HG03565 (cell line): Measurements from ENCODE around the gene CHSY1.
"Not testable (repeated sequence)": the region's sequence is repeated elsewhere in the genome, so short reads cannot be mapped to it uniquely, and the experiment has no call there.

ENCODE experiments used
- ATAC-seq: cut with Tn5 transposase; IDR thresholded peaks from one replicate; pipeline ENCODE4 v1.9.1; 2021; ENCODE audit warnings: mild to moderate bottlenecking, moderate library complexity; ENCODE audit not compliant: unreplicated experiment

The CHSY1 gene

GRCh38 chr15:101246391-101246790 is 5.5 kb downstream of the CHSY1 start:
- ATAC-seq, result no peak

GRCh38 chr15:101244889-101245668 is 6.8 kb downstream of the CHSY1 start:
- no peak for ATAC-seq

GRCh38 chr15:101244036-101244781 is 7.6 kb downstream of the CHSY1 start:
- ATAC-seq, result no peak

GRCh38 chr15:101243420-101243819 is 8.4 kb downstream of the CHSY1 start:
- no peak for ATAC-seq

- no peak for ATAC-seq
Observed at GRCh38 chr15:101242999-101243336, 8.9 kb downstream of the CHSY1 start.

GRCh38 chr15:101242160-101242998 is 9.5 kb downstream of the CHSY1 start:
- peak; percentile 73 for ATAC-seq

- no peak for ATAC-seq
Observed at GRCh38 chr15:101240358-101240757, 11.5 kb downstream of the CHSY1 start.

- no peak for ATAC-seq
Observed at GRCh38 chr15:101239724-101240136, 12.1 kb downstream of the CHSY1 start.

- ATAC-seq, result no peak
Observed at GRCh38 chr15:101237251-101237650, 14.6 kb downstream of the CHSY1 start.

GRCh38 chr15:101233651-101234280 is 18.1 kb downstream of the CHSY1 start:
- no peak for ATAC-seq

GRCh38 chr15:101232677-101233076 is 19.2 kb downstream of the CHSY1 start:
- ATAC-seq, result no peak

GRCh38 chr15:101228313-101228712 is 23.5 kb downstream of the CHSY1 start:
- no peak for ATAC-seq

- ATAC-seq, result no peak
Observed at GRCh38 chr15:101225658-101226057, 26.2 kb downstream of the CHSY1 start.

- ATAC-seq, result no peak
Observed at GRCh38 chr15:101221902-101222301, 29.9 kb downstream of the CHSY1 start.

- no peak for ATAC-seq
Observed at GRCh38 chr15:101220060-101220459, 31.8 kb downstream of the CHSY1 start.

- no peak for ATAC-seq
Observed at GRCh38 chr15:101219441-101219840, 32.4 kb downstream of the CHSY1 start.

GRCh38 chr15:101217446-101217845 is 34.4 kb downstream of the CHSY1 start:
- ATAC-seq, result no peak

GRCh38 chr15:101216100-101216499 is 35.7 kb downstream of the CHSY1 start:
- no peak for ATAC-seq

GRCh38 chr15:101215681-101216080 is 36.2 kb downstream of the CHSY1 start:
- no peak for ATAC-seq

- not testable (repeated sequence) for ATAC-seq
Observed at GRCh38 chr15:101214435-101215097, 37.3 kb downstream of the CHSY1 start.
